Cardiac fibroblast (primary cell): ENCODE data around the gene TSR3.

Experiments used
- DNase-seq, 2 donors: peaks; one replicate each; pipeline versions ENCODE4 v3.0.0 to v3.0.0-alpha.2; 2010; ENCODE audit warnings: low read depth in 2 of 2
- H3K4me3 ChIP-seq, 2 donors: replicated peaks in 1 of 2; 1 replicate in 1 of 2; 2 replicates in 1 of 2; pipeline ENCODE4 v1.5.1; 2011; ENCODE audit warnings: low read depth in 2 of 2, low read length in 2 of 2, mild to moderate bottlenecking in 2 of 2, moderate library complexity in 1 of 2
- TF ChIP-seq, protein P1 (sequence below): IDR thresholded peaks from one replicate; pipeline ENCODE4 v1.5.1; 2011; ENCODE audit warnings: low read depth, mild to moderate bottlenecking, low read length, inconsistent platforms

The TSR3 gene

DNA sequence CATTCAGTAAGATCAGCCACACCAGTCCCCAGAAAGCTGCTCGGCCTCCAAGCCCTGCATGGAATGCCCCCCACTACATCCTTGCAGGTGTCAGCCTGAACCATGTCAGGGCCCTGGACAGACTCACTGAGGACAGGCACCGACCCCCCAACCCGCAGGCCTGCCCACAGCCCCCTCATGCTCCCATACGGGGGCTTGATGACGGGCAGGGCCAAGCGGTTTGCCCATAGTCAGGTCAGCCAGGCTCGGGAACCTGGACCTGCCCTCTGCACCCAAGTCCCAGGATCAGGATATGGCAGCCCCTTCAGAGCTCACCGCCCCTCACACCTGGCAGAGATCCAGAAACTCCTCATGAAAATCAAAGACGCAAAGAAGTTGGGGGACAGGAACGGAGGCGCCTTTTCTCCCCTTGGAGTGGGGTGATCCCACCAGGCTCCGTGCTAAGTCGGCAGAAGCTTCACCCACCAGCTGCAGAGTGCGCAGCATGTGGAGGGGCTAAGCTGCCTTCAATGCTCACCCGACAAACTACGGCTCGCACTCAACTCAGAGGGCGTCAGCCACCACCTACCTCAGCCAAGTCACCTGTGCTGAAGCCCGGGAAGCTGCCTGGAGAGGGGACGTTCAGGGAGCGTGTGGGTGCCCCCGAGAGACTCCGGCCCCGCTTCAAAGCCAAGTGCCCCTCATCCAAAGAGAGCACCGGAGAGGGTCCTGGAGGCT, 26.6 kb upstream of the TSR3 start:
- TF ChIP-seq, protein P1, sequence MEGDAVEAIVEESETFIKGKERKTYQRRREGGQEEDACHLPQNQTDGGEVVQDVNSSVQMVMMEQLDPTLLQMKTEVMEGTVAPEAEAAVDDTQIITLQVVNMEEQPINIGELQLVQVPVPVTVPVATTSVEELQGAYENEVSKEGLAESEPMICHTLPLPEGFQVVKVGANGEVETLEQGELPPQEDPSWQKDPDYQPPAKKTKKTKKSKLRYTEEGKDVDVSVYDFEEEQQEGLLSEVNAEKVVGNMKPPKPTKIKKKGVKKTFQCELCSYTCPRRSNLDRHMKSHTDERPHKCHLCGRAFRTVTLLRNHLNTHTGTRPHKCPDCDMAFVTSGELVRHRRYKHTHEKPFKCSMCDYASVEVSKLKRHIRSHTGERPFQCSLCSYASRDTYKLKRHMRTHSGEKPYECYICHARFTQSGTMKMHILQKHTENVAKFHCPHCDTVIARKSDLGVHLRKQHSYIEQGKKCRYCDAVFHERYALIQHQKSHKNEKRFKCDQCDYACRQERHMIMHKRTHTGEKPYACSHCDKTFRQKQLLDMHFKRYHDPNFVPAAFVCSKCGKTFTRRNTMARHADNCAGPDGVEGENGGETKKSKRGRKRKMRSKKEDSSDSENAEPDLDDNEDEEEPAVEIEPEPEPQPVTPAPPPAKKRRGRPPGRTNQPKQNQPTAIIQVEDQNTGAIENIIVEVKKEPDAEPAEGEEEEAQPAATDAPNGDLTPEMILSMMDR: no peak
- H3K4me3 ChIP-seq: peak overlapping the region; percentile 34 to 62
- no peak for DNase-seq

DNA sequence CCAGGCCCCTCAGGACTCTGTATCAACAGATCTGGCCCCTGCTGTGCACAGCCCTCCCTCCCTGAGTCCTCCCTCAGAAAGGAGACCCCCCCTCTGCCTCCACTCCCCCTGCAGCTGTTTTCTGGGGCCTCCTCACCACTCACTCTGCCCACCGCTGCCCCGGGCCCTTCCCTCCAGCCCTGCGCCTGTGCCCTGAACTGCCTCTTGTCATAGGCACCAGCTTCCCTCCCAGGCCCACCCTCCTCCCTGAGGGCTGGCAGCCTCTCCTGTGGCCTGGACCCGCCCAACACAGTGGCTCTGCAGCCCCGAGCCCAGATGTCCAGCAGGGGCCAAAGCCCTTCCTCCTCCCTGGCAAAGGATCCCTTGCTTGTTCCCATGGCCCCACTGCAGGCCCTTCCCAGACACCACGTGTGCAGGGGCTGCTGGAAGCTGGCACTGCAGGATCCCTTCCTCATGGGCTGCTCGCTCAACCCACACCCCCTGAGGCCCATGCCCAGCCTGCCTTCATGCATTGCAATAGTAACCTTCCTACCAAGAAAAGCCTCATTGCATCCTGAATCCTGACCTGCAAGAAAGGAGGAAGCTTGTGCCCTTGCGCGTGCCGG, 25.8 kb upstream of the TSR3 start:
- TF ChIP-seq, protein P1: no peak
- no peak for DNase-seq
- no peak overlapping the region for H3K4me3 ChIP-seq

DNA sequence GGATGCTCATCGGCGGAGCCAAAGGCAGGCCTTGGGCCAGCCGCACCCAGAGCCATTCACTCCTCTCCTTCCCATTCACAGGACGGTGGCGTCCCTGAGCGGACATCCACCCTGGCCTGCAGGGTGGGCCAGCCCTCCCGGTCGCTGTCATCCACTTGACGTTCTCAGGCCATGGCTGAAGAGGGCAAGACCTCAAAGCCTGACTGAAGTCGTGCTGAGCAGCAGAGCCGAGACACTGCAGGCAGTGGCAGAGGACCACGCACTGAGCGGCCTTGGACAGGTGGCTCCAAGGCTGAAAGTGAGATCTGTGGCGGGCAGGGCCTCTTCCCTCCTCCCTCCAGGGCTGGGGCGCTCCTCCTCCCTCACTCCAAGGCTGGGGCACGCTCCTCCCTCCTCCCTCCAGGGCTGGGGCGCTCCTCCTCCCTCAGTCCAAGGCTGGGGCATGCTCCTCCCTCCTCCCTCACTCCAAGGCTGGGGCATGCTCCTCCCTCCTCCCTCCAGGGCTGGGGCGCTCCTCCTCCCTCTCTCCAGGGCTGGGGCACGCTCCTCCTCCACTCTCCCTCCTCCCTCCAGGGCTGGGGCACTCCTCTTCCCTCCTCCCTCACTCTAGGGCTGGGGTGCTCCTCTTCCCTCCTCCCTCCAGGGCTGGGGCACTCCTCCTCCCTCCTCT, 24.2 kb upstream of the TSR3 start:
- H3K4me3 ChIP-seq: no peak overlapping the region
- DNase-seq: no peak
- TF ChIP-seq, protein P1: no peak

DNA sequence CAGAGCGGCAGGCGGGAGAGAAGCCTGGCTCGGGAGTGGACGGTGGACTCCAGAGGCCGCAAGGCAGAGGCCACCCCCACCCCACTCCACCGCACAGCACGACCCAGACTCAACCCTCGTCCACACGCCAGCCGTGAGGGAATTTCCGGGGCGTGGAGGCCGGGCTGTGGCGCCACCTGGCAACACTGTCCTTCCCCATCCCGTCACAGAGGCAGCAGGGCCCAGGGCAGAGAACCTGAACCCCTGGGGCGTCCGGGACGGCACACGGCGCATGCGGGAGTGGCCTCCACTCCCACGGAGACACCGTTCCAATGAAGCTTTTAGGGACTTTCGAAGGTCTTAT, 23.6 kb upstream of the TSR3 start:
- TF ChIP-seq, protein P1: no peak
- no peak overlapping the region for H3K4me3 ChIP-seq
- DNase-seq: no peak

DNA sequence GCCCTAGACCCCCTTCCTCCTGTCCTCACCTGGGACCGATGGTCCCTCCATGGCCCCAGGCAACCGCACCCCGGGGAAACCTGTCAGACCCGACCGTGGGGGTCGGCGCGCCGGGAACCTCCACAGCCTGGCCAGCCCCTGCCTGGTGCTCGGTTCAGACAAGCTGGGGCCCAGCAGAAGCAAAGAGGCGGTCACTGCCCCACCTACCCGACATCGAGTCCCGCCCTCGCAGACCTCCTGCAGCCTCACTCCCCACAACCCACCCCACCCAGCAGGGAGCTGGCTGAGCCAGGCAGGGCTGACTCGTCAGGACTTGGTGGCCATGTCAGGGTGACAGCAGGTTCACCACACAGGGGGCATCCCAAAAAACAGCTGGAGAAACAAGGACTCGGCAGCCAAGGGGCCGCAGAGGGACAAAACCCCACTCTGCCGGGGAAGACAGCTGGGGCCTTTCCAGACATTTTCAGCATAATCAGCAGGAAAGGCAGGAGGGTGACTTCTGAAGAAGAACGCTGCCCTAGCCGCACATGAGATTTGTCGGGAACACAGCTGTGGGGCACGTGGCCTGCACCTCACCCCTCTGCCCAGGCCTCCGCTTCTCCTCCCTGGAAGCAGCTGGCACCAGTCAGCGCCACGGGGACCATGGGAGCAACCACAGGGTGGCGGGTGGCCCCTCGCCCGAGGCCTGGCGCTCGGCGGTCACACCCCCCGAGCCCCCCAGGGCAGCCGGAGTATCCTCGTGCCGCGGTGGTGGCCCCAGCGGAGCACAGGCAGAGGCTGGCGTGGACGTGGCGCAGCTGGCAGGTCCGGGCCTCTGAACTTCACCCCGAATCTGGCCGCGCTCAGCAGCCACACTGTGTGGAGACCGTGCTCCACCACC, 23.0 kb upstream of the TSR3 start:
- DNase-seq: no peak
- TF ChIP-seq, protein P1: no peak
- no peak overlapping the region for H3K4me3 ChIP-seq

DNA sequence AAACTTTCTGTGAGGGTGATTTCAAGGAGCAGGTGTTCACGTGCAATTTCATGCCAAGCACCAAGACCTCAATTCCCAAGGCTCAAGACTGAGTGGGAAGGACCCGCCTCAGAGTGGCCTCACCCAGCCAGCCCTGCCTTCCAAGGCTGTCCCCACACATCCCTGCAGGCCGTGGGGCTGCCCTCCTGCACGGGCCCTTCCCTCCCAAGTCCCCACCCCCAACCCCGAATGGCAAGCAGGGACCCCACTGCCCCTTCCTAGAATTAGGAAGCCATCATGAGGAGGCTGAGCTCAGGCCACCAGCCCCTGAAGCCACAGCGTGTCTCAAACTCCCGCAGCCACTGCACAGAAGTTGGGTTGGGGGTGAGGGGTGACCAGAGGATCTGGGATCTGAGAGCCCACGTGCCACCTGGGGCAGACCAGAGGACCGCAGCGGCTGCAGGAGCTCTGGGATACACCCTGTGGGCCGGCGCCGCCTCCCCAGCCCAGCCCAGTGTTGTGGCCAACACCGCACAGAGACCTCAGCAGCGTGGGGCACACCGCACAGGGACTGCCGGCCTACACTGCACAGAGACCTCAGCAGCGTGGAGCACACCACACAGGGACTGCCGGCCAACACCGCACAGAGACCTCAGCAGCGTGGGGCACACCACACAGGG, 20.7 kb upstream of the TSR3 start:
- TF ChIP-seq, protein P1: no peak
- H3K4me3 ChIP-seq: no peak overlapping the region
- DNase-seq: no peak
